HCEC 1CT (cell line): Measurements from ENCODE around the gene PRM3.

ENCODE experiments used
- DNase-seq: peaks from one replicate; pipeline ENCODE4 v3.0.0-alpha.2; 2017

PRM3 gene

GRCh38 chr16:11258553-11259492 lies 14.6 kb downstream of the PRM3 start:
- no peak for DNase-seq

GRCh38 chr16:11257131-11257938 lies 16.1 kb downstream of the PRM3 start:
- peak; percentile 79 for DNase-seq

- peak; percentile 62 for DNase-seq
Observed at GRCh38 chr16:11256661-11257130, 16.7 kb downstream of the PRM3 start.

GRCh38 chr16:11255737-11256660 lies 17.4 kb downstream of the PRM3 start, which contains the start of gene SOCS1:
Gene SOCS1 (minus strand): TSS chr16:11256204. CDS start chr16:11255478, 726 bp downstream.
- peak; percentile 88 for DNase-seq

- DNase-seq = peak; percentile 46
Observed at GRCh38 chr16:11254913-11255736, 18.3 kb downstream of the PRM3 start.

GRCh38 chr16:11253995-11254912 lies 19.2 kb downstream of the PRM3 start:
- no peak for DNase-seq

GRCh38 chr16:11253009-11253994 lies 20.1 kb downstream of the PRM3 start:
- DNase-seq = peak; percentile 53

GRCh38 chr16:11252482-11252931 lies 20.9 kb downstream of the PRM3 start:
- no peak for DNase-seq

GRCh38 chr16:11251525-11252481 lies 21.6 kb downstream of the PRM3 start:
- peak; percentile 31 for DNase-seq

GRCh38 chr16:11250786-11251524 lies 22.5 kb downstream of the PRM3 start:
- no peak for DNase-seq

GRCh38 chr16:11250091-11250785 lies 23.2 kb downstream of the PRM3 start:
- no peak for DNase-seq

- DNase-seq = no peak
Observed at GRCh38 chr16:11249233-11250061, 24.0 kb downstream of the PRM3 start.

GRCh38 chr16:11248133-11248532 lies 25.3 kb downstream of the PRM3 start:
- no peak for DNase-seq

GRCh38 chr16:11245988-11246387 lies 27.4 kb downstream of the PRM3 start:
- DNase-seq = no peak

GRCh38 chr16:11245222-11245737 lies 28.1 kb downstream of the PRM3 start:
- no peak for DNase-seq
